ENCODE results near the gene MAP2.

Gene MAP2

GRCh38 chr2:209425471-209426071 lies 1.7 kb downstream of the MAP2 start:
- DNase-seq (ENCODE audit: low spot score): no peak

- DNase-seq (ENCODE audit: low spot score): no peak
These were observed 2.6 kb downstream of the MAP2 start for GRCh38 chr2:209426432-209426831.

DNA sequence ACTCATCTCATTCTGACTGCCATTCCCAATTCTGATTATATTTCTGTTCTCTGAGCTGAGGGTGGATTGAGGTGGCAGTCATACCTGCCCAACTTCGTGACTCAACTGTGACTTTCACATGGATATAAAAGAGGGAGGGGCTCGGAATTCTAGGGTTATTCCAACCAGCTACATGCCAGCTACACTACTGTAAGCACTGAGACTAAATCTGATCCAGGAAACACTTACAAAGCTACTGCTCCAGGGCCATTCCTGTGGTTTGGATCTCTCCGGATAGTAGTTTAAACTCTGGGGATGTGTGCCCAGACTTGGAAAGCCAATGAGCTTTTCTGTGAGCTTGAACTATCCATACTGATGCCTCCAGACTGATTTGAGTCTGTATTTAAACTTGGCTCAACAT lies 7.9 kb downstream of the MAP2 start:
- no peak for DNase-seq (ENCODE audit: low spot score)

GRCh38 chr2:209441541-209441940 lies 17.7 kb downstream of the MAP2 start:
- DNase-seq (ENCODE audit: low spot score): no peak

- no peak for DNase-seq (ENCODE audit: low spot score)
These were observed 19.1 kb downstream of the MAP2 start for GRCh38 chr2:209442939-209443338.

DNA sequence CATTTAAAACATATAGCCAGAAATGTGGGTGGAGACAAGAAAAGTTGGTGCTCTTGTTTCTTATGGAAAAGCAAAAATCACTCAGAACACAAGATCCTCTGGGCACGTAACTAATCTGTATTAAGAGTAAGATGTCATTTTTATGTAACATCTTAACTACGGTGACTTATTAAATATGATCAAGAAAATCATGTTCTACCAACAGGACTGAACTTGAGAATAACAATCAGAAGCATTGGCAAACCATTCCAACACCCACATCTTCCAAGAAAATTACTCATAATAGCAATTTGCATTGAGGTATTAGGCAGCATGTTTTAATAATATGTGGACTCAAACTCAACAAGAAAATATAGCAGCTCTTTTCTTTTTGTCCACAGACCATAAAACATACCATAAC lies 21.6 kb downstream of the MAP2 start:
- no peak for DNase-seq (ENCODE audit: low spot score)

- no peak for DNase-seq (ENCODE audit: low spot score)
These were observed 27.5 kb downstream of the MAP2 start for GRCh38 chr2:209451209-209451834.

- no peak for DNase-seq (ENCODE audit: low spot score)
These were observed 32.6 kb downstream of the MAP2 start for GRCh38 chr2:209456489-209456888.

- DNase-seq (ENCODE audit: low spot score): no peak
These were observed 34.4 kb downstream of the MAP2 start for GRCh38 chr2:209458008-209458979.

DNA sequence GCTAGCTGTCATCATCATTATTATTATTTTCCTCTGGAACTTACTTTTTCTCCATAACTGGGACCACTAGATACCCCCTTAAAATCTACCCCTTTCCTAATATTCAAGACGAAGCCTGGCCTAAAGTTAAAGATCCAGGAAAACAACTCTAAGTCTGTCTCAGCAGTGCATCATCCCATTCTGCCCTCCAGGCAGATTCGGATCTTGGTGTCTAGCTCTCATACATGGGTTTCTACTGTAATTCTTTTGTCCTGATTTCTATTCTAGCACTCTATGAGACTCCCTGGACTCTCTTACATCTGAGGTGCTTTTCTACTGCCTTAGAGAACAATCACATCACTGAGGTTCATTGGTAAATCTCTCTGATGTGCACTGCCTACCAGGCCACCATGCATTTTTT lies 35.5 kb downstream of the MAP2 start:
- no peak for DNase-seq (ENCODE audit: low spot score)

DNA sequence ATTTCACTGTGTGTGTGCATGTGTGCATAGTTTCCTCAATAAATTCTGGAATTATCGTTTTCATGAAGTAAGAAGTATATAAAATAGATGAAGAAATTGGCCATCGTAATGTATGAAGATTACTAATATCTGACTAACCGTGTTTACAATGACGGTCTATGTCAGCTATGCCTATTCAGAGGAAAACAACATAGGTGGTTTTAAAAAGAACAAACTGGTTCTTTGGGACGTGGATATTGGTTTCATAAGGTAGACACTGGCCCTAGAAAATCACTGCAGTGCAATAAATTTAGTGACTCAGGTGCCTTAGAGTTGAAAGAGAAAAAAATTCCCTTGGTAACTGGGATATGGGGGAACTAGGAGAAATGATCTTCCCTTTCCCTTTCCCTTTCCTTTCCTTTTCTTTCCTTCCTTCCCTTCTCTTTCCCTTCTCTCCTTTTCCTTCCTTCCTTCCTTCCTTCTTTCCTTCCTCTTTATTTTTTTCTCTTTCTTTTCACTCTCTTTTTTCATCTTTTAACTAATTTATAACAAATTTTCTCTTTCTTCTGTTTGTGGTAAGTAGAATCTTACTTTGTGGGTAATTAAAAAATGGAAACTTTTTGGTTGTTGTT lies 36.4 kb downstream of the MAP2 start:
- DNase-seq (ENCODE audit: low spot score): no peak

DNA sequence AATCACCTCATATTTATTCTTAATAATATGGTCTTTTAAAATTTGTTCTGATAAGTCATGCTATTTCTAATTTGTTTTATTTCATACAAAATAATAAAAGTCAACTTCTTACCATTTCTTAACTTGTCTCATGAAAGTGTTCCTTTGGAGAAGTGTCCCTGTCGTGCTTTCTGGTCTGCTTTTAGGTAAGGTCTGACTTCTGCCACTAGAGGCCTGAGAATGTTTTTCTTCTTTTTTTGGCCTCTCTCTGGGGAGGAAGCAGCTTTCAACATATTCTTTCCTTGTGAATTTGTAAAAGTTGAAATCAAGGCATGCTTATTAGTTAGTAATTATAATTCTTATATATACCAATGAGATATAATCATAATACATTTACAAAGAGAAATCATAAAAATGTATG lies 39.4 kb downstream of the MAP2 start:
- DNase-seq (ENCODE audit: low spot score): no peak

DNA sequence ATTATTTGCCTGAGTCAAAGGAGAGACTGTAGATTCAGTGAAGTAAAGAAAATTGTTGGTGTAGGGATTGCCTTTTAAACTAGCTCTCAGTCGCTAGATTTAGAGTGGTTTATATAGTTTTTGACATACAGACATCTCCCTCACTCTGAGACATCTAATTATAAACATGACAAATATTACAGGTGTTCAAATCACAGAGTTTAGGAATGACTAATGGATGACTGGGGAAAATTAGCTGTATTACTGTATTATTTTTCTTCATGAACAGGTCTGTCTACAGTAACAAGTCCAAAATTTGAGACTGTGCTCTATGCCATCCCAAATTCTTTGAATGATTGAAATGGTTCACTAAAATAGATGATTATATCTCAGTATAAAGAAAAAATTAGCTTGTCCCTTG lies 40.0 kb downstream of the MAP2 start:
- no peak for DNase-seq (ENCODE audit: low spot score)

DNA sequence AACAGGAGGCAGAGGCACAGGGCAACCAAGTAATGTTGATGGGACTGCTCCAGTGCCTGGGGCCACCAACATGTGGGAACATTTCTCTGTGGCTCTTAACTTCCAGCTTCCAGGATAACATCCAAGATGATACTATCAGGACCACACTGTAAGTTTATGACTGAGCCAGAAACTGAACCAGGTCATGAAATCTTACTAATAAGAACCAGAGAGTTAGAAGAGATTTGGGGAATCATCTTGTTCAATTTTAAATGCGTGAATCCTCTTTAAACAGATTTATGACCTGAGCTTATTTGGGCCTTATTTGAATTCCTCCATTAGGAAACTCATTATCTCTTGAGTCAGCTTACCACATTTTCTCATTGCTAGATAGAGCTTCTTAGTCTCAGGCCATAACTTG lies 45.0 kb downstream of the MAP2 start:
- DNase-seq (ENCODE audit: low spot score): no peak

DNA sequence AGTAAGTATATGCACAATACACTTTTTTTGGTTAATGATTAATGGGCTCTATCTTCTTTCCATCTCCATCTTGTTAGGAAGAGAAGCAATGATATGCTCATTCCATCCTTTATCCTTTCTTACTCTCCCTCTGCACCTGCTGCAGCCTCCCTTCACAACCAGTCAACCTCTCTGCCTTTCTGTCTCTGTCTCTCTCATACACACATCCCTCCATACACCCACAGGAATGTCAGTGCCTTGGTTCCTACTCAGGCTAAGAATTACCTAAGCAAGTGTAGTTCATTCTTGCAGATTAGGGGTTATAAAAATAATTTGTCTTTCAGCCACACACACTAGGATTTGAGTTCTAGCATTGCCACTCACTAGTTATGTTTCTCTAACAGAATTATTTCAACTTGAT lies 45.6 kb downstream of the MAP2 start:
- no peak for DNase-seq (ENCODE audit: low spot score)

DNA sequence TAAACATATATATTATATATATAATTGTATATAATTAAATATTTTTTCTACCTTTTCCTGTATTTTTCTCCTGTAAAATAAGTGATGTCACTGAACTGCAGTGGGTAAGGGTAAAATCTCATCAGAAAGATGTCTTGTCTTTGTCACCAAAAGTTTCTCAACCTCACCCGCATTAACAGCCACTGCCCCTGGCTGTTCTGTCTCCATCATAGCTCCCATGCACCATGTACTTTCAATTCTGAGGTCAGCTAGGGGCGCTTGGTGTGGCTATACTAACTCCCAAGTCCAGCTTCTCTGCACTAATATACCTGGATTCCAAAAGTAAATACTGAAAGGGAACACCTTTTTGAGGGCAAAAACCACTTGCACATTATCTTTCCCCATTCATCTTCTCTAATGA lies 46.6 kb downstream of the MAP2 start:
- no peak for DNase-seq (ENCODE audit: low spot score)

DNA sequence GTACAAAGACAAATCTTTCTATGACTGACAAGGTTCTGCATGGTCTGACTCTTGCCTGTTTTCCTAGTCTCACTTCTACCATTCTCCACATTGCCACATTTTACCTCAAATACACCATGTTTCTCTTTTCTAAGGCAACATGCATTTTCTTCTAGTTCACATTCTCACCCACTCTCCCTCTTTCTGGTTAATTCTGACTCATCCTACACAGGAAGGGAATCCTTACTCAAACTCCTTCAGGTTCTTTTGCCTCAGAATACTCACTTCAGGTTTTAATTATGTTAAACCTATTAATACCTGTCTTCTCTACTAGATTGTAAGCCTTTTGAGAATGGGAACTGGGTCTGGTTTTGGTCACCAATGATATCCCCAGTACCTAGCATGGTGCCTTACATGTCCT lies 47.2 kb downstream of the MAP2 start:
- DNase-seq (ENCODE audit: low spot score): no peak

DNA sequence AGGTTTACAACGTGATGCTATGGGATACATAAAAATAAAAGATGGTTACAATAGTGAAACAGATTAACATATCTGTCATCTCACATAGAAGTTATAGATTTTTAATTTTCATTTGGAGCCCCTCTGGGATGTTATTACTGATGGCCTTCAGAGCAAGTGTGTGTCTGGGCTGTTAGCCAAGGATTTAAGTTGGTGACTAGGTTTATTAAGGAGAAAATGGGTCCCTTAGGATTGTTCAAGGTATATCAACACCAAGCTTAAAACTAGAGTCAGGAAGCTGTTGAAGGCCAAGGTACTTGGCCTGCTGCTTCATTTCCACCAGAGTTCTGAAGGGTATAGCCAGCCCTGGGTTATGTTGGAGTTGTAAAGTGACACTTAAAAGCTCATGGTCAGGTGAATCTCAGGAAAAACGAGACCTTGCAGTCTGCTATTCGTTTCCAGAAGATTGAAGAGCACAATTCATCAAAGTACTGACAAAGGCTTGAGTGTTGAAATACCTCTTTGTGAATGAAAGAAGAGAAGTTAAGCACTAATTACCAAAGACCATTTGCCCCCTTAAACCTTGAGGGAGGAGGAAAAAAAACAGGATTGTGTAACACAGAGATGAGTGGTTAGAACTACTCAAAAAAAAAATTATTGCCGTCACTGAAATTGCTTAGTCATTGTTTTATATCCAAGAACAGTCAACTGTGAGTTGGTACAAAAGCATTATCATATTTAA lies 48.4 kb downstream of the MAP2 start:
- DNase-seq (ENCODE audit: low spot score): no peak

DNA sequence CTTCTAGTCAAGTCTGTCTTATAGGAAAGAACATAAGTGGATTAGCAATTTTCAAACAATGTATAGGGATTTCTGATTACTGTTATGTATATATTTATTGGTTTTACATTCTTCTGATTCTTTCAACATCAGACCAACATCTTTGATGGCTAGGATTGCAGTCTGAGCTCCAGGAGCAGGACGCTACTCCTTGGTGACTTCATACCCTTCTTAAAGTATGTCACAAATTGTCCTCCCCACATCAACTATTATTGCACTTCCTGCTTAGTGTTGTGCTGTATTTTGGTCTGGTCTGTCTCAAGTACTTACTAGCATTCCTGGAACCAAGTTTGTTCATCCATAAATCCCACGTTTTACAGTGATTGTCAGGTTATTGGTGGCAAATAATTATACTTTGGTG lies 49.0 kb downstream of the MAP2 start:
- no peak for DNase-seq (ENCODE audit: low spot score)

DNA sequence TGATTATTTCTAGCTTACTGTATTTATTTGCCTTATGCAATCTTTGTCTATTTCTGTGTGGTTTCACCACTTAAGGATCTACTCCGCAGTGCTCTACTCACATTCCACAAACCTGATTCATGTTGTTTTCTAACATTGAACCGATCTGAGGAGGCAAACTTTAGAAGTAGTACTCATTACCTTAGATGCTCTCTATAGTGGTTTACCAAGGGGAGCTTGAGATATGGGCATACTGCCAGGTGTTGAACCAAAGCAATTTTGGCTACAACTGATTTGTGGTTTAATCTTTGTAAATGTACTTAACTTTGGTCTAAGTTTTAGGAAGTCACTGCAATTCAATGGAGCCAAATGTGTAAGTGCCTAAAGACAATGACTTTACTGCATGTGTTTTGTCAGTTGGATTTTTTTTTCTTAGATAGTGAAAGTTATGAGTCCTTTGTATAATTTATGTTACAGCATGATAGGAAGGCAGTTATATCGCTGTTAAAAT lies 50.1 kb downstream of the MAP2 start:
- DNase-seq (ENCODE audit: low spot score): no peak

GRCh38 chr2:209474960-209475359 lies 51.1 kb downstream of the MAP2 start:
- no peak for DNase-seq (ENCODE audit: low spot score)
